SJCRH30 (cell line): ENCODE measurements around the gene PSMD13. TPM values are rescaled to one million over a fixed set of nuclear protein-coding genes. Genes with fewer than 3 reads are reported as not detected.
"Not testable (repeated sequence)": the region's sequence is repeated elsewhere in the genome, so short reads cannot be mapped to it uniquely, and the experiment has no call there.

Experiments used
- DNase-seq, 2 experiments: peaks; one replicate each; pipeline ENCODE4 v3.0.0-alpha.2; 2015 to 2020
- H3K27ac ChIP-seq: fragments of 250-450 bp; sonication (Bioruptor Pico); 2 replicates; pipeline ENCODE4 v1.5.1; 2020; ENCODE audit warnings: mild to moderate bottlenecking, moderate library complexity
- H3K27me3 ChIP-seq: fragments of 250-450 bp; sonication (Bioruptor Pico); 2 replicates; pipeline ENCODE4 v1.5.1; 2020; ENCODE audit warnings: mild to moderate bottlenecking, moderate library complexity
- H3K36me3 ChIP-seq: fragments of 250-450 bp; sonication (Bioruptor Pico); 2 replicates; pipeline ENCODE4 v1.5.1; 2020; ENCODE audit warnings: mild to moderate bottlenecking, moderate library complexity
- H3K4me1 ChIP-seq: fragments of 250-450 bp; sonication (Bioruptor Pico); 2 replicates; pipeline ENCODE4 v1.5.1; 2020; ENCODE audit warnings: mild to moderate bottlenecking, moderate library complexity
- H3K4me3 ChIP-seq: fragments of 250-450 bp; sonication (Bioruptor Pico); 2 replicates; pipeline ENCODE4 v1.5.1; 2020; ENCODE audit warnings: mild to moderate bottlenecking, moderate library complexity
- H3K9me3 ChIP-seq: fragments of 250-450 bp; sonication (Bioruptor Pico); replicated peaks from 2 replicates; pipeline ENCODE4 v1.5.1; 2020; ENCODE audit warnings: mild to moderate bottlenecking, moderate library complexity
- total RNA-seq: library from RNA; depleted of rRNA; stranded (reverse); fragments of >200 nt; shearing (Covaris generic); gene quantifications from 2 replicates; pipeline ENCODE4 v1.2.3, GENCODE V29; 2014

Gene PSMD13
- total RNA-seq, 1 experiment from 2014 or later: 131 TPM

GRCh38 chr11:209275-210121 lies 27.3 kb upstream of the PSMD13 start:
- peaks cover 49% of the 10 kb centered on the region for H3K36me3 ChIP-seq
- DNase-seq: no peak

GRCh38 chr11:210122-210802 lies 26.5 kb upstream of the PSMD13 start:
- peak in 1 of 2 experiments; percentile 34 for DNase-seq
- Histone ChIP-seq H3K36me3 (peaks cover 53% of the 10 kb centered on the region), H3K9me3 (no peaks in the 10 kb centered on the region), H3K27ac (peak overlapping the region; percentile 43), H3K27me3 (no peaks in the 10 kb centered on the region), H3K4me3 (peak overlapping the region; percentile 88; the same call in 1 of the 2 replicates), H3K4me1 (peaks cover 12% of the 10 kb centered on the region)

More at GRCh38 chr11:209275-210121, 27.3 kb upstream of the PSMD13 start:
- Histone ChIP-seq H3K4me1 (peaks cover 12% of the 10 kb centered on the region), H3K4me3 (peak overlapping the region; percentile 88), H3K27me3 (no peaks in the 10 kb centered on the region), H3K27ac (peak overlapping the region; percentile 66), H3K9me3 (no peaks in the 10 kb centered on the region)

DNA sequence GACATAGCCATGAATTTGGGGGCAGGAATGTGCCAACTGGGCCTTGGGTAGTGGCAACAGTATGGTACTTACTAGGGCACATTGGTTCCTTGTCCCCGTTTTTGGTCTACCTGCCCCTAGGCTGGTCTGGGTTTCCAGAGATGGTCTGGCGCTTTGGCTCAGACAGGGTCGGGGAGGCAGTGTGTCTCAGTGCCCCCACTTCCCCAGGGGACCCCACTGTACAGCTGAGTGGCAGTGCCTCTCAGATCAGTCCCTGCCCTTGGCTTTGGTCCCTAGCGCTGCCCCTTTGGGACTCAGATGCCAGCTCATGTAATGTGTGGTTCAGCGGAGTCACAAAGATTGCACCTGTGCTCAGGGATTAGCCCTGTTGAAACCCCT lies 26.0 kb upstream of the PSMD13 start:
- Histone ChIP-seq H3K36me3 (peaks cover 56% of the 10 kb centered on the region), H3K27ac (peak overlapping the region; percentile 43; the same call in 1 of the 2 replicates), H3K4me1 (peaks cover 12% of the 10 kb centered on the region), H3K9me3 (no peaks in the 10 kb centered on the region), H3K4me3 (no peak overlapping the region), H3K27me3 (no peaks in the 10 kb centered on the region)
- DNase-seq: no peak

GRCh38 chr11:211295-211694 lies 25.5 kb upstream of the PSMD13 start:
- peaks cover 56% of the 10 kb centered on the region for H3K36me3 ChIP-seq
- no peaks in the 10 kb centered on the region for H3K9me3 ChIP-seq
- no peak for DNase-seq
- no peaks in the 10 kb centered on the region for H3K27me3 ChIP-seq
- no peak overlapping the region for H3K4me3 ChIP-seq
- peaks cover 12% of the 10 kb centered on the region for H3K4me1 ChIP-seq
- H3K27ac ChIP-seq: no peak overlapping the region

DNA sequence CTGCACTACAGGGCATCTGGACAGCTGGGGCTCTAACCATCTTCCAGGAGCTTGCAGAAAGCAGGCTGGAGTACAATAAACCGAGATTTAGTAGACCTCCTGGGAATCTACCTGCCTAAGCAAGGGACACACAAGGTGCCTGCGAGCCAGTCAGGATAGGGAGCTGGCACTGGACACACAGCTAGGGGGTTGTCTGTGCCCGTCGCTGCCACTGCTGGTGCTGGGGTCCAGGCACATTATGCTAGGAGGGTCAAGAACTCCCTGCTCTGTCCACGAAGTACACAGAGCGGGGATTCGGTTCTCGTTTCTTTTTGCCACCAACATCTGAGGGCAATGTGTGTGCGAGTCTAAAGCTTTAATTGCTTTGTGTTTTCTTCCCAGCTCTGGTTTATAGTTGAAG lies 25.0 kb upstream of the PSMD13 start:
- Histone ChIP-seq H3K36me3 (peaks cover 56% of the 10 kb centered on the region), H3K27me3 (no peaks in the 10 kb centered on the region), H3K4me1 (peaks cover 12% of the 10 kb centered on the region), H3K4me3 (no peak overlapping the region), H3K9me3 (no peaks in the 10 kb centered on the region), H3K27ac (no peak overlapping the region)
- DNase-seq: no peak

GRCh38 chr11:212150-213100 lies 24.4 kb upstream of the PSMD13 start:
- H3K27me3 ChIP-seq: no peaks in the 10 kb centered on the region
- no peak overlapping the region for H3K27ac ChIP-seq
- H3K9me3 ChIP-seq: no peaks in the 10 kb centered on the region
- DNase-seq: no peak
- no peak overlapping the region for H3K4me3 ChIP-seq
- H3K4me1 ChIP-seq: peaks cover 12% of the 10 kb centered on the region
- peaks cover 56% of the 10 kb centered on the region for H3K36me3 ChIP-seq

- no peaks in the 10 kb centered on the region for H3K9me3 ChIP-seq
Observed at GRCh38 chr11:213111-213510, 23.7 kb upstream of the PSMD13 start.

DNA sequence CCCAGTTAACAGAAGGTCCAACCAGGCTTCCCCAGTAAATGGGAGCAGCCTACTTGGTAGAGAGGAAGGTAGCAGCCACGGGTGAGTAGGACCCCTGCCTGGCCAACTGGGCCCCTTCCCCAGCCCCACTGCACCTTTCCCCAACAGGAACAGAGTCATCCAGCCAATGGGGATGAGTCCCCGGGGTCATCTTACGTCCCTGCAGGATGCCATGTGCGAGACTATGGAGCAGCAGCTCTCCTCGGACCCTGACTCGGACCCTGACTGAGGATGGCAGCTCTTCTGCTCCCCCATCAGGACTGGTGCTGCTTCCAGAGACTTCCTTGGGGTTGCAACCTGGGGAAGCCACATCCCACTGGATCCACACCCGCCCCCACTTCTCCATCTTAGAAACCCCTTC lies 22.7 kb upstream of the PSMD13 start:
- Histone ChIP-seq H3K9me3 (no peaks in the 10 kb centered on the region), H3K36me3 (peaks cover 56% of the 10 kb centered on the region), H3K4me1 (peaks cover 12% of the 10 kb centered on the region), H3K4me3 (no peak overlapping the region), H3K27ac (no peak overlapping the region), H3K27me3 (no peaks in the 10 kb centered on the region)
- DNase-seq: no peak

More at GRCh38 chr11:213111-213510, 23.7 kb upstream of the PSMD13 start:
- Histone ChIP-seq H3K27me3 (no peaks in the 10 kb centered on the region), H3K4me1 (peaks cover 12% of the 10 kb centered on the region), H3K4me3 (no peak overlapping the region), H3K27ac (no peak overlapping the region), H3K36me3 (peaks cover 56% of the 10 kb centered on the region)
- no peak for DNase-seq

DNA sequence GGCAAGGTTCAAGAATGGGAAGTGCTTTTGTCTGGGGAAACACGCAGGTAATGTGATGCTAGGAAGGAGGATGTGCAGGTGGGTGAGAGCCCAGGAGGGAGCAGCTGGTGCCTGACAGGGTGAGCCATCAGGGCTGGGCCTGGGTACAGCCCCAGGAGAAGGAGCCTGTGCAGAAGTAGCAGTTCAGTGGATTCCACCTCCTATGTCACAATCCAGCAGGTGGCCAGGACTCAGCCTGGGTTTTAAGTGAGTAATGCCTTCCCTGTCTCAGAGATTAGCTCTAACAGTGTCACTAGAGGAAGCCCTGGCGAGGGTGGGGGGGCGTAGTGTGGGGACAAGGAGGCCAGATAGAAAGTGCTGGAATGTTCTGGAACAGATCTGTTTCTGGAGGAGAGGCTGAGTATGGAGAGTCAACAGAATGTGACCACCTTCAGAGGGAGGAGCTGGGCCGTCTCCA lies 21.2 kb upstream of the PSMD13 start:
- H3K4me1 ChIP-seq: no peaks in the 10 kb centered on the region
- DNase-seq: no peak
- peaks cover 45% of the 10 kb centered on the region for H3K36me3 ChIP-seq
- no peak overlapping the region for H3K27ac ChIP-seq
- H3K9me3 ChIP-seq: no peaks in the 10 kb centered on the region
- H3K27me3 ChIP-seq: no peaks in the 10 kb centered on the region
- no peak overlapping the region for H3K4me3 ChIP-seq

DNA sequence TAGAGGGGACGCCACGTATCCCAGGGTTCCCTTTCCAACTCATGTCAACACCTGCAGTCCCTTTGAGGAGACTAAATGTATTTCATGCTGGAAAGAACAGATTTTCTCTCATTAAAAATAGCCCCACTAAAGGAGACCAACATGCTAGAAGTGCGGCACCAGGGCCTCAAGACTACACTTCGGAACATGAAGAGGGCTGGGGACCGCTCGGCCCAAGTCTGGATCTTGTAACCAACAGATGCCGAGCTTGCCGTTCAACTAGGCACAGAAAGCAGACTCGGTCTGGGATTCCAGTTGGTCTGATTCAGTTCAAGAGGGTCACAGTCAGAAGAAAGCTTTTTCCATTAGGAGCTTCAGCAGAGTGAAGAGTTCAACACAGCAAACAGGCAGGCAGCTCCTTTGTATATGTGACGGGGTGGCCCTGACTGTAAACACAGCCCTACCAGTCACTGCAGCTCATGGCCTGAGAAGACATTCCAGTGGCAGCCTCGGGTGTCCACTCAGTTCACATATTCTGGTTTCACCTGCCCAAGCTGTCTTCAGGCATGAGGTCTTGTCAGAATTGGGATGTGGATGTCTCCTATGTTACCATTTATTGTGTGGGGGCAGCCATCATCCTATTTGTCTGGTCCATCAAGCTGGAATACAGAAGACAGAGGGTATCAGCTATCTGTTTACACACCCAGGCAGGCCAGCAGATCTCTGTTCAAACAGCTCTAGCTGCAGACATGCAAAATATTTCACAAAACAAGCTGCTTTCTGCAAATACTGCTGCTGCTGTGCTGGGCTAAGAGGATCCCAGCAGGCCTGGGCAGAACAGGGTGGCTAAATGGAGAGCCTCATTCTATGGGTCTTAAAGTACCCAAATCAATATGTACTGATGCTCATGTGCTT lies 20.4 kb upstream of the PSMD13 start:
- no peaks in the 10 kb centered on the region for H3K9me3 ChIP-seq
- no peak for DNase-seq
- H3K36me3 ChIP-seq: peaks cover 38% of the 10 kb centered on the region
- H3K4me1 ChIP-seq: no peaks in the 10 kb centered on the region
- H3K4me3 ChIP-seq: no peak overlapping the region
- H3K27me3 ChIP-seq: no peaks in the 10 kb centered on the region
- no peak overlapping the region for H3K27ac ChIP-seq

DNA sequence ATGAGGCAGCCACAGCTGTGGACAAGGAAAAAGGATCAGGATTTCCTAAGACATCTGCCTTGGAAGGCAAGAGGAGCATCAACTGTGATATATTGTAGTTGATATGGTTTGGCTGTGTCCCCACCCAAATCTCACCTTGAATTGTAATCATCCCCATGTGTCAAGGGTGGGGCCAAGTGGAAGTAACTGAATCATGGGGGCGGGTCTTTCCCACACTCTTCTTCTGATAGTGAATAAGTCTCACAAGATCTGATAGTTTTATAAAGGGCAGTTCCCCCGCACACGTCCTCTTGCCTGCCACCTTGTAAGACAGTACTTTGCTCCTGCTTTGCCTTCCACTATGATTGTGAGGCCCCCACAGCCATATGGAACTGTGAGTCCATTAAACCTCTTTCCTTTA lies 19.1 kb upstream of the PSMD13 start:
- no peak overlapping the region for H3K27ac ChIP-seq
- H3K27me3 ChIP-seq: no peaks in the 10 kb centered on the region
- peaks cover 25% of the 10 kb centered on the region for H3K36me3 ChIP-seq
- no peak overlapping the region for H3K4me3 ChIP-seq
- no peaks in the 10 kb centered on the region for H3K9me3 ChIP-seq
- H3K4me1 ChIP-seq: no peaks in the 10 kb centered on the region
- DNase-seq: no peak

GRCh38 chr11:218815-219593 lies 17.8 kb upstream of the PSMD13 start:
- H3K9me3 ChIP-seq: no peaks in the 10 kb centered on the region
- no peak overlapping the region for H3K27ac ChIP-seq
- H3K27me3 ChIP-seq: no peaks in the 10 kb centered on the region
- no peaks in the 10 kb centered on the region for H3K4me1 ChIP-seq
- DNase-seq: no peak
- H3K36me3 ChIP-seq: peaks cover 13% of the 10 kb centered on the region
- no peak overlapping the region for H3K4me3 ChIP-seq

- not testable (repeated sequence) for H3K9me3 ChIP-seq, H3K4me1 ChIP-seq, H3K36me3 ChIP-seq, H3K27me3 ChIP-seq, DNase-seq, H3K4me3 ChIP-seq, H3K27ac ChIP-seq
Observed at GRCh38 chr11:220641-221215, 16.0 kb upstream of the PSMD13 start.
